Hepatocyte (in vitro differentiated cells): Measurements from ENCODE around the gene PLXNB3. TPM values are rescaled to one million over a fixed set of nuclear protein-coding genes. Genes with fewer than 3 reads are reported as not detected.
"Not testable (repeated sequence)": the region's sequence is repeated elsewhere in the genome, so short reads cannot be mapped to it uniquely, and the experiment has no call there.

Experiments used
- DNase-seq: peaks from one replicate; pipeline ENCODE4 v3.0.0-alpha.2; 2016; ENCODE audit warnings: low spot score
- H2AFZ ChIP-seq: fragments of 200-600 bp; sonication (generic); 2 replicates; pipeline ENCODE4 v1.6.0; 2016; ENCODE audit warnings: antibody characterized with exemption, mild to moderate bottlenecking
- H3K27ac ChIP-seq: fragments of 200-600 bp; sonication (generic); 2 replicates; pipeline ENCODE4 v1.5.1; 2016; ENCODE audit warnings: mild to moderate bottlenecking
- H3K27me3 ChIP-seq: fragments of 200-600 bp; sonication (generic); 2 replicates; pipeline ENCODE4 v1.6.1; 2016
- H3K36me3 ChIP-seq: fragments of 200-600 bp; sonication (generic); replicated peaks from 2 replicates; pipeline ENCODE4 v1.5.1; 2016; ENCODE audit warnings: low read depth; ENCODE audit not compliant: insufficient read depth
- H3K4me1 ChIP-seq: fragments of 200-600 bp; sonication (generic); 2 replicates; pipeline ENCODE4 v1.5.1; 2016; ENCODE audit warnings: mild to moderate bottlenecking, moderate library complexity; ENCODE audit not compliant: insufficient read depth
- H3K4me2 ChIP-seq: fragments of 200-600 bp; sonication (generic); 2 replicates; pipeline ENCODE4 v1.6.0; 2016
- H3K4me3 ChIP-seq: fragments of 200-600 bp; sonication (generic); 2 replicates; pipeline ENCODE4 v1.5.1; 2016; ENCODE audit warnings: mild to moderate bottlenecking
- H3K79me2 ChIP-seq: fragments of 200-600 bp; sonication (generic); 2 replicates; pipeline ENCODE4 v1.6.0; 2017; ENCODE audit warnings: mild to moderate bottlenecking
- H3K9me2 ChIP-seq: fragments of 200-600 bp; sonication (generic); replicated peaks from 2 replicates; pipeline ENCODE4 v1.6.0; 2017; ENCODE audit warnings: mild to moderate bottlenecking; ENCODE audit not compliant: insufficient read depth
- H3K9me3 ChIP-seq: fragments of 200-600 bp; sonication (generic); 2 replicates; pipeline ENCODE4 v1.5.1; 2016; ENCODE audit warnings: low read depth, mild to moderate bottlenecking
- H4K20me1 ChIP-seq: fragments of 200-600 bp; sonication (generic); 2 replicates; pipeline ENCODE4 v1.6.0; 2016; ENCODE audit warnings: mild to moderate bottlenecking; ENCODE audit not compliant: insufficient read depth, poor library complexity, severe bottlenecking
- CTCF ChIP-seq: fragments of 200-600 bp; sonication (generic); IDR thresholded peaks from 2 replicates; pipeline ENCODE4 v1.5.1; 2016; ENCODE audit warnings: antibody characterized with exemption, mild to moderate bottlenecking; ENCODE audit not compliant: poor library complexity
- EZH2 ChIP-seq: fragments of 200-600 bp; sonication (generic); IDR thresholded peaks from 2 replicates; pipeline ENCODE4 v1.6.1; 2016; ENCODE audit warnings: antibody characterized with exemption, mild to moderate bottlenecking, borderline replicate concordance
- EZH2phosphoT487 ChIP-seq: fragments of 200-600 bp; sonication (generic); IDR thresholded peaks from one replicate; pipeline ENCODE4 v1.6.1; 2018; ENCODE audit warnings: antibody characterized with exemption, mild to moderate bottlenecking, low read depth, moderate library complexity; ENCODE audit not compliant: unreplicated experiment, severe bottlenecking
- WGBS: methylation state at CpG from one replicate; pipeline ENCODE4 v1.1.6; 2016; ENCODE audit warnings: low lambda C conversion rate; ENCODE audit errors: missing lambda C conversion rate; 5-methylcytosine and 5-hydroxymethylcytosine counted together
- polyA plus RNA-seq: library from polyadenylated mRNA; unstranded; fragments of >200 nt; fragmentation: Nextera tagmentation; extraction: Ambion mirVana; gene quantifications from 2 replicates; pipeline ENCODE4 v1.2.1, GENCODE V29; 2016
- total RNA-seq: library from RNA; depleted of rRNA; stranded (reverse); fragments of >200 nt; gene quantifications from 2 replicates; pipeline ENCODE4 v1.2.3, GENCODE V29; 2014

PLXNB3 gene
- total and polyA plus RNA-seq, 2 experiments from 2014 or later = 0.27 to 0.87 TPM

- WGBS = 79% methylated on average over 3 of the region's 3 CpGs
- no peak for DNase-seq
- Histone ChIP-seq H3K36me3 (no peaks in the 10 kb centered on the region), H3K9me3 (no peaks in the 10 kb centered on the region), H3K9me2 (no peaks in the 10 kb centered on the region), H3K27me3 (no peaks in the 10 kb centered on the region), H3K4me3 (no peak overlapping the region), H2AFZ (no peak overlapping the region), H3K4me1 (no peaks in the 10 kb centered on the region), H3K4me2 (no peak overlapping the region), H3K27ac (no peak overlapping the region), H3K79me2 (no peaks in the 10 kb centered on the region), H4K20me1 (no peaks in the 10 kb centered on the region)
- no peak for TF ChIP-seq EZH2
- no peak for TF ChIP-seq EZH2phosphoT487
- TF ChIP-seq CTCF = no peak
Measured at GRCh38 chrX:153746359-153746758, 17.7 kb upstream of the PLXNB3 start.

- not testable (repeated sequence) for H3K4me3 ChIP-seq, H3K79me2 ChIP-seq, H3K27ac ChIP-seq, H3K4me2 ChIP-seq, H3K9me2 ChIP-seq, H3K36me3 ChIP-seq, H3K4me1 ChIP-seq, DNase-seq, H3K9me3 ChIP-seq, H3K27me3 ChIP-seq, H4K20me1 ChIP-seq, H2AFZ ChIP-seq
- 76% methylated on average over 6 of the region's 6 CpGs for WGBS
Measured at GRCh38 chrX:153746991-153747390, 17.1 kb upstream of the PLXNB3 start.

DNA sequence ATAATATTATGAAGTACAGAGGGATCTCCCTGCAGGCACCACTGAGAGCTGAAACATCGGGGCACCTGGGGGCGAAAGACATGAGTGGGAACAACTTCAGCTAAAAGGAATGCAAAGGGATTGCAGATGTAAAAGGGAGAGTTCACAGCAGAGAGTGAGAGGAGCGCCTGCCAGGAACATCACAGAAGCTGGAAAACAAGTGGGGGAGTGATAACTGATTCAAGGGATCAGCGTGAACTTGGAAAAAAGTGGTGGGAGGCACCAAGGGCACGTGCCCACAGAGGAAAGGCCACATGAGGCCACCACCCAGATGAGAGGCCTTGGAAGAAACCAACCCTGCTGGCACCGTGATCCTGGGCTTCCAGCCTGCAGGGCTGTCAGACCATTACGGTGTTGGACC lies 15.0 kb upstream of the PLXNB3 start:
- H3K9me2 ChIP-seq, H3K4me1 ChIP-seq, H3K27ac ChIP-seq, H3K9me3 ChIP-seq, H4K20me1 ChIP-seq, H3K4me3 ChIP-seq, H3K4me2 ChIP-seq, H2AFZ ChIP-seq, H3K27me3 ChIP-seq, H3K79me2 ChIP-seq, H3K36me3 ChIP-seq, DNase-seq: not testable (repeated sequence)
- 81% methylated on average over 7 of the region's 7 CpGs for WGBS

DNA sequence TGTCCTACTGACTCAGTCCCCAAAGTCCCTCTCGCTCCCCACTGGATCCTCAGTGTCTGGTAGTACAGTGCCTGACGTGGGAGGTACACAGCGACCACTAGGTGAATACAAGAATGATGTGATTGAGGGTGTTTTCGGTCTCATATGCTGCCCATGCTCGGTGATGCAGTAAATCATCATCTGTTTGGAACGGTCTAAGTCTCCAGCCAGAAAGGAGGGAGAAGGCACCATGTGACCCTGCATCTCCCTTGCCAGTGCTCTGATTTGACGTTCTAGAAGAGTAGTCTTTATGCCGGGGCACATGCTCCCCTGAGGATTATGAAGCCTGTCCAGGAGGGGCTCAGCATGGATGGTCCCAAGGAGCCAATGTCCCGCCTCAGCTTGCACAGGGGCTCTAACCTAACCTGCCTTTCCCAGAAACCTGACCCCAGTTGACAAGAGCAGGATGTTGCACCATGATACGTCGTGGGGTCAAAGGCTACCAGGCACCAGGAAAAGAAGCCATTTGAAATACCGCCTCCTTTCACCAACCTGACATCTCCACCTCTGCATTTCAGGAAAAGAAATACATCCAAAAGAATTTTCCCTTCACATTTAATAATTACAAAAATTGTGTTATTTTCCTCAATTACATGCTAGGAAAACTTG lies 13.8 kb upstream of the PLXNB3 start:
- Histone ChIP-seq H3K9me2 (no peaks in the 10 kb centered on the region), H3K9me3 (no peaks in the 10 kb centered on the region), H3K27ac (no peak overlapping the region), H3K79me2 (no peaks in the 10 kb centered on the region), H3K36me3 (no peaks in the 10 kb centered on the region), H3K4me2 (no peak overlapping the region), H3K4me3 (no peak overlapping the region), H4K20me1 (no peaks in the 10 kb centered on the region), H3K4me1 (no peaks in the 10 kb centered on the region), H3K27me3 (no peaks in the 10 kb centered on the region), H2AFZ (no peak overlapping the region)
- no peak for DNase-seq
- 73% methylated on average over 12 of the region's 12 CpGs for WGBS
- no peak for TF ChIP-seq EZH2
- no peak for TF ChIP-seq EZH2phosphoT487
- TF ChIP-seq CTCF = no peak
